ENCODE measurements around the gene KLHL17. TPM values are rescaled to one million over a fixed set of nuclear protein-coding genes. Genes with fewer than 3 reads are reported as not detected.

KLHL17 gene
- total RNA-seq, 1 experiment from 2014 or later: 66.9 TPM

DNA sequence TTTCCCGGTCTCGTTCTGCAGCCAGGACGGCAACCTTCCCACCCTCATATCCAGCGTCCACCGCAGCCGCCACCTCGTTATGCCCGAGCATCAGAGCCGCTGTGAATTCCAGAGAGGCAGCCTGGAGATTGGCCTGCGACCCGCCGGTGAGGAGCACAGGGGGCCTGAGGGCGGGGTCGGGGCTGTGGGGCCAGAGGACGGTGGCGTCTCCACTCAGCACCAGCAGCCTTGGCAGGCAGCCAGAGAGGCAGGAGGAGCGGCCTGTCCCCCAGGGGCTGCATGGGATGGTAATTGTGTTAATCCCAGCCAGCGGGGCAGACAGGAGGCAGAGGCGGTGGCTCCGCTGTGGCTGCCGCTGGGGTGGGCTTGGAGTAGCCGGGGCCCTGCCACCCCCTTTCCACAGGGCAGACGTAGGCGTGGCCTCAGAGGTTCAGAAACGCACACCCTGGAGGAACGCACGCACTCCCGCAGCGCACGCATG, 24.6 kb upstream of the KLHL17 start:
- Mint-ChIP-seq H3K9me3 (no peaks in the 10 kb centered on the region), H3K27ac (no peak overlapping the region), H3K27me3 (ENCODE audit: low read depth) (peaks cover 83% of the 10 kb centered on the region), H3K4me1 (peaks cover 14% of the 10 kb centered on the region), H3K4me3 (peak overlapping the region; percentile 60), H3K36me3 (no peaks in the 10 kb centered on the region)
- TF ChIP-seq, protein P1, sequence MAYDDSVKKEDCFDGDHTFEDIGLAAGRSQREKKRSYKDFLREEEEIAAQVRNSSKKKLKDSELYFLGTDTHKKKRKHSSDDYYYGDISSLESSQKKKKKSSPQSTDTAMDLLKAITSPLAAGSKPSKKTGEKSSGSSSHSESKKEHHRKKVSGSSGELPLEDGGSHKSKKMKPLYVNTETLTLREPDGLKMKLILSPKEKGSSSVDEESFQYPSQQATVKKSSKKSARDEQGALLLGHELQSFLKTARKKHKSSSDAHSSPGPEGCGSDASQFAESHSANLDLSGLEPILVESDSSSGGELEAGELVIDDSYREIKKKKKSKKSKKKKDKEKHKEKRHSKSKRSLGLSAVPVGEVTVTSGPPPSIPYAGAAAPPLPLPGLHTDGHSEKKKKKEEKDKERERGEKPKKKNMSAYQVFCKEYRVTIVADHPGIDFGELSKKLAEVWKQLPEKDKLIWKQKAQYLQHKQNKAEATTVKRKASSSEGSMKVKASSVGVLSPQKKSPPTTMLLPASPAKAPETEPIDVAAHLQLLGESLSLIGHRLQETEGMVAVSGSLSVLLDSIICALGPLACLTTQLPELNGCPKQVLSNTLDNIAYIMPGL (CRISPR knock-in tag; IDR thresholded peaks at IDR 0.05): 0 out of 2 replicates have a peak, but pooled peaks have one; percentile 13
- TF ChIP-seq PREB (CRISPR knock-in tag; IDR thresholded peaks at IDR 0.05; ENCODE audit: borderline replicate concordance) (no peak), EMX1 (CRISPR knock-in tag; IDR thresholded peaks at IDR 0.05) (no peak)
- ATAC-seq (peak; percentile 28), DNase-seq (ENCODE audit: low spot score) (peak; percentile 56)
- POLR2A ChIA-PET: no interaction called here
- CTCF ChIA-PET: no interaction called here

GRCh38 chr1:936348-937264, 23.8 kb upstream of the KLHL17 start:
- peaks cover 15% of the 10 kb centered on the region for H3K4me1 Mint-ChIP-seq
- ChIA-PET POLR2A (no interaction called here), CTCF (no interaction called here)
- TF ChIP-seq PREB (CRISPR knock-in tag; IDR thresholded peaks at IDR 0.05; ENCODE audit: borderline replicate concordance) (no peak), ZNF138 (CRISPR knock-in tag; conservative IDR thresholded peaks at IDR 0.05) (no peak), FOXP1 (CRISPR knock-in tag; IDR thresholded peaks at IDR 0.05; ENCODE audit: borderline replicate concordance) (no peak), IRF2 (CRISPR knock-in tag; IDR thresholded peaks at IDR 0.05; ENCODE audit: borderline replicate concordance, low read depth) (no peak)
- ATAC-seq (no peak), DNase-seq (ENCODE audit: low spot score) (no peak)
- H3K36me3 Mint-ChIP-seq: no peaks in the 10 kb centered on the region
- no peak overlapping the region for H3K4me3 Mint-ChIP-seq
- H3K9me3 Mint-ChIP-seq: no peaks in the 10 kb centered on the region
- no peak overlapping the region for H3K27ac Mint-ChIP-seq
- H3K27me3 Mint-ChIP-seq (ENCODE audit: low read depth): peaks cover 83% of the 10 kb centered on the region

DNA sequence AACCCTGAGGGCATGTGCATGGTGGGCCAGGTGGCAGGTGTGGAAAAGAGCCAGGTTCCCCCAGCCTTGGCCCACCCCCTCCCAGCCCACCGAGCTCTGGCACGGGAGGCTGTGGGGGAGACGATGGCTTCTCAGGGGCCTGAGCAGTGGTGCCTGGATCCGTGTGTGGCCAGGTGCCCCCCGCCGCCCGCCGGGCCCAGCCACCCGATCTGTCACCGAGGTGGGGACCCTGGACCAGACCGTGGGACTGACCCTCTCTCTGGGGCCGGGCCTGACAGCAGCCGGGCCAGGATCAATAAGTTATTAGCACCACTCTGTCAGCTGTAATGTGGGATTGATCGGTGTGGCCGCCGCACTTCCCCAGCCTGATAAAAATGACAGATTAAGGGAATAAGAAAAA, 22.9 kb upstream of the KLHL17 start:
- H3K27ac Mint-ChIP-seq: no peak overlapping the region
- TF ChIP-seq MYBL2 (CRISPR knock-in tag; IDR thresholded peaks at IDR 0.05) (no peak), ZSCAN18 (CRISPR knock-in tag; IDR thresholded peaks at IDR 0.05) (no peak), ZNF423 (CRISPR knock-in tag; IDR thresholded peaks at IDR 0.05) (no peak), AR (CRISPR knock-in tag; IDR thresholded peaks at IDR 0.05) (no peak), ZNF416 (CRISPR knock-in tag; IDR thresholded peaks at IDR 0.05) (no peak), ZNF138 (CRISPR knock-in tag; conservative IDR thresholded peaks at IDR 0.05) (no peak), PRRX2 (CRISPR knock-in tag; IDR thresholded peaks at IDR 0.05) (no peak), MXD4 (CRISPR knock-in tag; IDR thresholded peaks at IDR 0.05; ENCODE audit: borderline replicate concordance) (no peak), E2F1 (CRISPR knock-in tag; IDR thresholded peaks at IDR 0.05) (no peak)
- TF ChIP-seq, protein P2, sequence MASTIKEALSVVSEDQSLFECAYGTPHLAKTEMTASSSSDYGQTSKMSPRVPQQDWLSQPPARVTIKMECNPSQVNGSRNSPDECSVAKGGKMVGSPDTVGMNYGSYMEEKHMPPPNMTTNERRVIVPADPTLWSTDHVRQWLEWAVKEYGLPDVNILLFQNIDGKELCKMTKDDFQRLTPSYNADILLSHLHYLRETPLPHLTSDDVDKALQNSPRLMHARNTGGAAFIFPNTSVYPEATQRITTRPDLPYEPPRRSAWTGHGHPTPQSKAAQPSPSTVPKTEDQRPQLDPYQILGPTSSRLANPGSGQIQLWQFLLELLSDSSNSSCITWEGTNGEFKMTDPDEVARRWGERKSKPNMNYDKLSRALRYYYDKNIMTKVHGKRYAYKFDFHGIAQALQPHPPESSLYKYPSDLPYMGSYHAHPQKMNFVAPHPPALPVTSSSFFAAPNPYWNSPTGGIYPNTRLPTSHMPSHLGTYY (CRISPR knock-in tag; IDR thresholded peaks at IDR 0.05): no peak

More for the DNA sequence above, 22.9 kb upstream of the KLHL17 start:
- ChIA-PET CTCF (interaction anchor here (0.9 to 4.0 kb wide), 5 partner anchors 18 to 82 kb away, joined by 3 to 40 read pairs (median 7); partner anchors contain the start of gene AGRN), POLR2A (no interaction called here)
- no peaks in the 10 kb centered on the region for H3K36me3 Mint-ChIP-seq
- H3K4me3 Mint-ChIP-seq: no peak overlapping the region
- H3K9me3 Mint-ChIP-seq: no peaks in the 10 kb centered on the region
- DNase-seq (ENCODE audit: low spot score) (no peak), ATAC-seq (no peak)
- H3K4me1 Mint-ChIP-seq: peaks cover 15% of the 10 kb centered on the region
- peaks cover 74% of the 10 kb centered on the region for H3K27me3 Mint-ChIP-seq (ENCODE audit: low read depth)
